ENCODE results near the gene TRIM10.

Gene TRIM10

DNA sequence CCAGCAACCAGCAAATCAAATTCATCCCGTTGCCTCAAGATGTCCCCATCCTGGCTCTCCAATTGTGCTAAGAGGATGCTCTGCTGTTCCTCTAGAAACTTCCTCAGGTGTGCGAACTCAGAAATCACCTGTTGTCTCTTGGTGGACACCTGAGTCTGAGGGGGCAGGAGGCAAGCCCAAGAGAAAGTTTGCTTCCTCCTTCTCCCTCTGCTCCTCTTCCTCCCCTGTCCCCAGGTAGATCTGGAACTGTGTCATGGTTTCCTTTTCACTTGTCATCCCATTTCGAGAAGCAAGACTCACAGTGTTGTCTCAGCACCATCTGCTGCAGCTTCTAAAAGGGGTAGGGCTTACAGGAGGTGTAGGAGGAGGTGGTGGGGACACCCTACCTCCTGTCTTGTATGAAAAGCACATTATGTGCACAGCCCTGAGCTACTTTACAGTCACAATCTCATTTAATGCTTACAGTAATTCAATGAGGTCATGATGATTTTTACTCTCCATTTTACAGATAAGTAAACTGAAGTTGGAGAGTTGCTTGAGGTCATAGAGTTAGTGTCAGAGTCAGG, 2.5 kb downstream of the TRIM10 start:
- DNase-seq (ENCODE audit: extremely low spot score): peak; percentile 45
- POLR2A ChIA-PET: no interaction called here
- CTCF ChIA-PET: interaction anchor here (1.2 to 2.0 kb wide), 2 partner anchors 10 to 28 kb away, joined by 4 to 5 read pairs; no protein-coding TSS in a partner anchor
- TF ChIP-seq, protein P1, sequence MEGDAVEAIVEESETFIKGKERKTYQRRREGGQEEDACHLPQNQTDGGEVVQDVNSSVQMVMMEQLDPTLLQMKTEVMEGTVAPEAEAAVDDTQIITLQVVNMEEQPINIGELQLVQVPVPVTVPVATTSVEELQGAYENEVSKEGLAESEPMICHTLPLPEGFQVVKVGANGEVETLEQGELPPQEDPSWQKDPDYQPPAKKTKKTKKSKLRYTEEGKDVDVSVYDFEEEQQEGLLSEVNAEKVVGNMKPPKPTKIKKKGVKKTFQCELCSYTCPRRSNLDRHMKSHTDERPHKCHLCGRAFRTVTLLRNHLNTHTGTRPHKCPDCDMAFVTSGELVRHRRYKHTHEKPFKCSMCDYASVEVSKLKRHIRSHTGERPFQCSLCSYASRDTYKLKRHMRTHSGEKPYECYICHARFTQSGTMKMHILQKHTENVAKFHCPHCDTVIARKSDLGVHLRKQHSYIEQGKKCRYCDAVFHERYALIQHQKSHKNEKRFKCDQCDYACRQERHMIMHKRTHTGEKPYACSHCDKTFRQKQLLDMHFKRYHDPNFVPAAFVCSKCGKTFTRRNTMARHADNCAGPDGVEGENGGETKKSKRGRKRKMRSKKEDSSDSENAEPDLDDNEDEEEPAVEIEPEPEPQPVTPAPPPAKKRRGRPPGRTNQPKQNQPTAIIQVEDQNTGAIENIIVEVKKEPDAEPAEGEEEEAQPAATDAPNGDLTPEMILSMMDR (IDR thresholded peaks at IDR 0.05; ENCODE audit: control extremely low read depth, extremely low read depth, low read depth, missing control alignments): no peak

DNA sequence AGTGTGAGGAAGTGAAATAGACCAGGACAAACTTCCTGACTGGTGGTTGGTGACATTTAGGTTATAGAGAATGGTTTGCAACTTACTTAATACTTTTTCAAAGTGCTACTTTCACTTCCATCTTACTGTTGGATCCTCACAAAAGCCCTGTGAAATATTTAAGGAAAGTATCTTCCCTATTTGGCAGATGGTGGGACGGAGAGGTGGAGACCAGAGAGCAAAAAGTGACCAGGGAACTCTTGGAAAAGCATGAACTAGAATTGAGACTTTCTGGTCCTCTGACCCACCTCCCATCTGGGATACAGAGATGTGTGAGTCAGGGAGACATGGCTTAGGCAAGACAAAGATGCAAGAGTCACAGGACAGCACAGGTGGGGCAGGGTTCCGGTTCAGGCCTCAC, 3.0 kb downstream of the TRIM10 start:
- ChIA-PET CTCF (interaction anchor here (1.2 to 2.0 kb wide), 2 partner anchors 10 to 27 kb away, joined by 4 to 5 read pairs; no protein-coding TSS in a partner anchor), POLR2A (no interaction called here)
- no peak for DNase-seq (ENCODE audit: extremely low spot score)
- TF ChIP-seq, protein P1 (IDR thresholded peaks at IDR 0.05; ENCODE audit: control extremely low read depth, extremely low read depth, low read depth, missing control alignments): no peak

DNA sequence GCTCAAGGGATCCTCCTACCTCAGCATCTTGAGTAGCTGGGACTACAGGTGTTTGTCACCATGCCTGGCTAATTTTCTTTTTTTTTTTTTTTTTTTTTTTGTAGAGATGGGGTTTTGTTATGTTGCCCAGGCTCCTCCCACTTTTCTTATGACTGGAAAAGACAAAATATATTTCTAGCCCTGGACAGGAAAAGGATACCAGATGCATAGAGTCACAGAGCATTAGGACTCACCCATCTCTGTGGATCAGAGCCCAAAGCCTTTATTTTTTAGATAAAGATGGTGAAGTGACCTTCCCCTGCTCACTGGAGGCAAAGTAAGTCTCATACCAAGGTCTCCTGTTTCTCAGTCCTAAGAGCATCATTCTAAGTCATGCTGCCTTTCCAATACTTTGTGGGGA, 3.4 kb downstream of the TRIM10 start:
- TF ChIP-seq, protein P1 (IDR thresholded peaks at IDR 0.05; ENCODE audit: control extremely low read depth, extremely low read depth, low read depth, missing control alignments): no peak
- DNase-seq (ENCODE audit: extremely low spot score): no peak
- ChIA-PET CTCF (interaction anchor here (2.0 kb wide), 1 partner anchor 11 kb away, joined by 4 read pairs; no protein-coding TSS in a partner anchor), POLR2A (no interaction called here)

DNA sequence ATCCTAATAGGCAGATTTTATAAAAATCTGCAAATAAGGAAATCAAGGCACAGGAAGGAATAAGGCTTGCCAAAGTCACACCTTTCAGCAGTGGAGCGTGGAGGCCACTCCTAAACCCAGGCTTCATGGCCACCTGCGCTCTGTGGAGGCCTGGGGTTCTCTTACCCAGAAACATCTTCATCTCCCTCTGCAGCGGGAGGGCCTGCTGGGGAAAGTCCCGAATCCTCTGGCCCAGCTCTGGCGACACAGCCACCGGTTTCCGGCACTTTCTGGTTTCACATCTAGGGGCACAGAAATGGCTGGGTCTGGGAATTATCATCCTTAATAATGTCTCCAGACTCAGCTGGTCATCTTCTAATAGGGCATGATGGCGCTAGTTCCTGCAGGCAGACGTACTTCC, 4.2 kb downstream of the TRIM10 start:
- ChIA-PET CTCF (no interaction called here), POLR2A (no interaction called here)
- TF ChIP-seq, protein P1 (IDR thresholded peaks at IDR 0.05; ENCODE audit: control extremely low read depth, extremely low read depth, low read depth, missing control alignments): no peak
- DNase-seq (ENCODE audit: extremely low spot score): no peak

DNA sequence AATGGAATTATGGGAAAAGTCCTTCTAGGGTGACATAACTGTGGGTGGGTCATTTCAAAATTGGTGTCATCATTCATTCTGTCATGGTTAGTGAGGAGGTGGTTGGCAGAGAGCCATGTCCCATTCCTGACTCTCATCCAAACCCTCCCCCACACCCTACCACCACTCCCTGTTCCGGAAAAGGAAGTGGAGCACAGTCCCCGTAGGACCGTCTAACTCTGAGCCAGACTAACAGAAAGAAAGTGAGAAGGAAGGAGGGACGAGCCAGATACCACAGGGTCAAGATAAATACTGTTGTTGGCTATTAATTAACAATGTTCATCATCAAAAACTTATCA, 4.8 kb downstream of the TRIM10 start:
- DNase-seq (ENCODE audit: extremely low spot score): no peak
- TF ChIP-seq, protein P1 (IDR thresholded peaks at IDR 0.05; ENCODE audit: control extremely low read depth, extremely low read depth, low read depth, missing control alignments): no peak
- ChIA-PET POLR2A (no interaction called here), CTCF (interaction anchor here (1.0 to 3.2 kb wide), 2 partner anchors 25 to 53 kb away, joined by 3 to 17 read pairs; no protein-coding TSS in a partner anchor)

DNA sequence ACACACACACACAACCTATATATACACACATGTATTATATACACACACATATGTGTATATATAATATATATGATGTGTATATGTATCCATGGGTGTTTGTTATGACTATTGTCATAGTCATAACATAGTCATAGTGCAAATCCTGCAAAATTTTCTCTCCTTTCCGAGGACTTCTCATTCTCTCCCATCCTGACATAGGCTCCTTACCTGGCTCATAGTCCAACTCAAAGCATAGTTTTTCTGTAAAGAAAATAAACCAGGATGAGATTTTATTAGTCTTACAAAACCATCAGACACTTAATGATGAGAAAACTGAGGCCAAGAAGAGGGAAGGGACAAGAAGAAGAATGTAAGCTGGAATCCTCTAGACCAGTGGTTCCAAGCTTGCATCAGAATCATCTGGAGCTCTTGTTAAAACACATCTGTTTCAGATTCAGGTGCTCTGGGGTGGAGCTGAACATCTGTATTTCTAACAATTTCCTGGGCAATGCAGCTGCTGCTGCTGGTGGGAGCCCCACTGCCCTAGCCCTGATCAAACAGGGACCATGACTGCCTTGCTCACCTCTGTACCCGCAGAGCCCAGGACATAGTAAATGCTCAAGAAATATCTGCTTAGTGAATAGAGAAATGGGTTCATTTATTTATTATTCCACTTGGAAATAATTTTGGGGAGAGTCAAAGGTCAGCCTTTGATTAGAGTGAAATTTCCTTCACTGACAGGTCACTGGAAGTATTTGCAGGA, 5.3 kb downstream of the TRIM10 start:
- POLR2A ChIA-PET: no interaction called here
- CTCF ChIA-PET: interaction anchor here (1.0 to 3.2 kb wide), 4 partner anchors 19 to 52 kb away, joined by 3 to 17 read pairs (median 3); partner anchors contain the start of gene TRIM40
- no peak for DNase-seq (ENCODE audit: extremely low spot score)
- TF ChIP-seq, protein P1 (IDR thresholded peaks at IDR 0.05; ENCODE audit: control extremely low read depth, extremely low read depth, low read depth, missing control alignments): no peak
